GM23338 (cell line): ENCODE results near the gene ZNF148. TPM values are rescaled to one million over a fixed set of nuclear protein-coding genes. Genes with fewer than 3 reads are reported as not detected.

Experiments used
- ATAC-seq: fragments of 200-7000 bp; cut with Tn5 transposase; 3 replicates; pipeline ENCODE4 v1.9.1; 2020
- DNase-seq: peaks from one replicate; pipeline ENCODE4 v3.0.0-alpha.2; 2015; ENCODE audit warnings: low spot score
- H2AFZ ChIP-seq: fragments of 200-600 bp; sonication (generic); 2 replicates; pipeline ENCODE4 v1.8.0; 2016; ENCODE audit warnings: antibody characterized with exemption, mild to moderate bottlenecking, moderate library complexity
- H3F3A ChIP-seq: fragments of 200-600 bp; sonication (generic); replicated peaks from 2 replicates; pipeline ENCODE4 v1.8.0; 2017; ENCODE audit warnings: antibody characterized with exemption, mixed run types, low read depth
- H3K27ac ChIP-seq: fragments of 200-600 bp; sonication (generic); 2 replicates; pipeline ENCODE4 v1.6.1; 2016; ENCODE audit warnings: low read depth
- H3K27me3 ChIP-seq: fragments of 200-600 bp; sonication (generic); 2 replicates; pipeline ENCODE4 v1.8.0; 2016; ENCODE audit warnings: mild to moderate bottlenecking, mixed run types, moderate library complexity; ENCODE audit not compliant: insufficient read depth
- H3K36me3 ChIP-seq: fragments of 200-600 bp; sonication (generic); 2 replicates; pipeline ENCODE4 v1.8.0; 2016; ENCODE audit warnings: mild to moderate bottlenecking; ENCODE audit not compliant: insufficient read depth
- H3K4me1 ChIP-seq: fragments of 200-600 bp; sonication (generic); 2 replicates; pipeline ENCODE4 v1.8.0; 2016; ENCODE audit warnings: mild to moderate bottlenecking, moderate library complexity; ENCODE audit not compliant: insufficient read depth
- H3K4me2 ChIP-seq: fragments of 200-600 bp; sonication (generic); 2 replicates; pipeline ENCODE4 v1.7.1; 2017; ENCODE audit warnings: mixed run types
- H3K4me3 ChIP-seq: fragments of 200-600 bp; sonication (generic); 2 replicates; pipeline ENCODE4 v1.6.1; 2016; ENCODE audit warnings: mixed run types
- H3K79me2 ChIP-seq: fragments of 200-600 bp; sonication (generic); replicated peaks from 2 replicates; pipeline ENCODE4 v1.8.0; 2017; ENCODE audit warnings: mild to moderate bottlenecking; ENCODE audit not compliant: insufficient read depth
- H3K9me2 ChIP-seq: fragments of 200-600 bp; sonication (generic); 2 replicates; pipeline ENCODE4 v1.8.0; 2017; ENCODE audit not compliant: insufficient read depth
- H4K20me1 ChIP-seq: fragments of 200-600 bp; sonication (generic); replicated peaks from 2 replicates; pipeline ENCODE4 v1.8.0; 2017; ENCODE audit warnings: mild to moderate bottlenecking; ENCODE audit not compliant: insufficient read depth
- H3K27ac Mint-ChIP-seq: 2 replicates; pipeline ENCODE4 v1.8.0; 2020; ENCODE audit warnings: inconsistent platforms, mild to moderate bottlenecking, moderate library complexity, mixed read lengths
- H3K27me3 Mint-ChIP-seq: 3 replicates; pipeline ENCODE4 v1.8.0; 2022; ENCODE audit warnings: low read depth, mild to moderate bottlenecking, moderate library complexity, mixed read lengths, inconsistent platforms; ENCODE audit not compliant: insufficient read depth, poor library complexity
- H3K36me3 Mint-ChIP-seq: 3 replicates; pipeline ENCODE4 v1.8.0; 2021; ENCODE audit warnings: low read depth, mild to moderate bottlenecking, inconsistent platforms, moderate library complexity, mixed read lengths
- H3K4me1 Mint-ChIP-seq: 3 replicates; pipeline ENCODE4 v1.8.0; 2020; ENCODE audit warnings: mild to moderate bottlenecking, inconsistent platforms, mixed read lengths
- H3K4me3 Mint-ChIP-seq: 3 replicates; pipeline ENCODE4 v1.8.0; 2021; ENCODE audit warnings: moderate library complexity, mild to moderate bottlenecking, inconsistent platforms, mixed read lengths
- H3K9me3 Mint-ChIP-seq: 3 replicates; pipeline ENCODE4 v1.8.0; 2020; ENCODE audit warnings: moderate library complexity, mild to moderate bottlenecking, inconsistent platforms, mixed read lengths
- CREB1 ChIP-seq: fragments of 250-450 bp; sonication (Bioruptor Pico); IDR thresholded peaks from 2 replicates; pipeline ENCODE4 v1.5.0; 2020; ENCODE audit warnings: low read depth, mild to moderate bottlenecking, moderate library complexity
- CTCF ChIP-seq, 2 experiments: fragments of 200-600 bp in 1 of 2; sonication (generic) in 1 of 2; conservative IDR thresholded peaks; 2 replicates each; pipeline versions ENCODE4 v1.5.1 to v1.6.1; 2016 to 2017; ENCODE audit warnings: antibody characterized with exemption in 2 of 2, low read depth in 2 of 2, mild to moderate bottlenecking in 2 of 2, moderate library complexity in 1 of 2
- ETS1 ChIP-seq: IDR thresholded peaks from 2 replicates; pipeline ENCODE4 v1.6.1; 2016; ENCODE audit warnings: antibody characterized with exemption
- EZH2 ChIP-seq: fragments of 200-600 bp; sonication (generic); IDR thresholded peaks from one replicate; pipeline ENCODE4 v1.8.0; 2017; ENCODE audit warnings: antibody characterized with exemption, mild to moderate bottlenecking, low read depth; ENCODE audit not compliant: unreplicated experiment
- EZH2phosphoT487 ChIP-seq: fragments of 200-600 bp; sonication (generic); IDR thresholded peaks from one replicate; pipeline ENCODE4 v1.8.1; 2018; ENCODE audit warnings: antibody characterized with exemption; ENCODE audit not compliant: unreplicated experiment
- JUNB ChIP-seq: IDR thresholded peaks from one replicate; pipeline ENCODE4 v1.6.1; 2016; ENCODE audit warnings: antibody characterized with exemption; ENCODE audit not compliant: unreplicated experiment
- NANOG ChIP-seq: IDR thresholded peaks from 2 replicates; pipeline ENCODE4 v1.6.1; 2016; ENCODE audit warnings: antibody characterized with exemption, borderline replicate concordance
- POLR2AphosphoS5 ChIP-seq: IDR thresholded peaks from 2 replicates; pipeline ENCODE4 v1.6.1; 2016; ENCODE audit warnings: antibody characterized with exemption, low read depth
- REST ChIP-seq: IDR thresholded peaks from one replicate; pipeline ENCODE4 v1.6.1; 2018; ENCODE audit warnings: antibody characterized with exemption; ENCODE audit not compliant: unreplicated experiment
- STAT1 ChIP-seq: IDR thresholded peaks from one replicate; pipeline ENCODE4 v1.6.1; 2016; ENCODE audit warnings: antibody characterized with exemption; ENCODE audit not compliant: unreplicated experiment
- ZNF114 ChIP-seq: fragments of 250-450 bp; sonication (Bioruptor Pico); IDR thresholded peaks from 2 replicates; pipeline ENCODE4 v1.5.0; 2020; ENCODE audit warnings: mild to moderate bottlenecking, moderate library complexity
- ZNF331 ChIP-seq: fragments of 250-450 bp; sonication (Bioruptor Pico); IDR thresholded peaks from 2 replicates; pipeline ENCODE4 v1.5.0; 2020; ENCODE audit warnings: low read depth, mild to moderate bottlenecking, moderate library complexity
- polyA plus RNA-seq: library from polyadenylated mRNA; unstranded; fragments of >200 nt; fragmentation: Nextera tagmentation; extraction: Ambion mirVana; gene quantifications from 2 replicates; pipeline ENCODE4 v1.2.1, GENCODE V29; 2016
- total RNA-seq: library from RNA; depleted of rRNA; stranded (reverse); fragments of >200 nt; shearing (Covaris generic); gene quantifications from 2 replicates; pipeline ENCODE4 v1.2.3, GENCODE V29; 2014

The ZNF148 gene
- total and polyA plus RNA-seq, 2 experiments from 2014 or later = 13.9 to 16.9 TPM

GRCh38 chr3:125324341-125324740, 50.8 kb downstream of the ZNF148 start:
- no peak for DNase-seq
- TF ChIP-seq ETS1 = no peak
- TF ChIP-seq ZNF331 (CRISPR knock-in tag) = no peak
- TF ChIP-seq STAT1 = no peak
- no peak for TF ChIP-seq ZNF114
- no peak for TF ChIP-seq EZH2phosphoT487
- no peak for TF ChIP-seq CREB1 (CRISPR knock-in tag)
- no peak for TF ChIP-seq JUNB
- no peak for TF ChIP-seq EZH2
- no peak for TF ChIP-seq CTCF (conservative IDR thresholded peaks at IDR 0.05; ENCODE audit: low read depth in 2 of 2)
- TF ChIP-seq NANOG = no peak
- no peak for TF ChIP-seq POLR2AphosphoS5
- Mint-ChIP-seq H3K4me3 (no peak overlapping the region), H3K36me3 (no peaks in the 10 kb centered on the region), H3K27me3 (no peaks in the 10 kb centered on the region), H3K27ac (no peak overlapping the region), H3K4me1 (peaks cover 11% of the 10 kb centered on the region; the same call in 2 of the 3 replicates), H3K9me3 (no peaks in the 10 kb centered on the region)
- Histone ChIP-seq H4K20me1 (no peaks in the 10 kb centered on the region), H3K4me1 (peaks cover 4% of the 10 kb centered on the region), H3K9me2 (no peaks in the 10 kb centered on the region), H3K4me2 (no peak overlapping the region), H3K79me2 (no peaks in the 10 kb centered on the region; the same call in 1 of the 2 replicates), H3F3A (no peaks in the 10 kb centered on the region), H3K36me3 (no peaks in the 10 kb centered on the region), H3K4me3 (no peak overlapping the region), H2AFZ (no peak overlapping the region), H3K27ac (no peak overlapping the region), H3K27me3 (no peaks in the 10 kb centered on the region)
- ATAC-seq = no peak

GRCh38 chr3:125322917-125323316, 52.2 kb downstream of the ZNF148 start:
- ATAC-seq (no peak), DNase-seq (no peak)
- Mint-ChIP-seq H3K9me3 (no peaks in the 10 kb centered on the region), H3K27ac (no peak overlapping the region), H3K4me1 (peaks cover 25% of the 10 kb centered on the region; the same call in 2 of the 3 replicates), H3K36me3 (no peaks in the 10 kb centered on the region), H3K27me3 (no peaks in the 10 kb centered on the region), H3K4me3 (no peak overlapping the region)
- Histone ChIP-seq H4K20me1 (no peaks in the 10 kb centered on the region), H3K79me2 (no peaks in the 10 kb centered on the region; the same call in 1 of the 2 replicates), H3K27me3 (no peaks in the 10 kb centered on the region), H3F3A (no peaks in the 10 kb centered on the region), H3K9me2 (no peaks in the 10 kb centered on the region), H3K4me3 (no peak overlapping the region), H3K4me2 (no peak overlapping the region), H3K27ac (no peak overlapping the region), H3K4me1 (peaks cover 18% of the 10 kb centered on the region), H2AFZ (no peak overlapping the region), H3K36me3 (no peaks in the 10 kb centered on the region)
- no peak for TF ChIP-seq ETS1
- no peak for TF ChIP-seq JUNB
- TF ChIP-seq REST = no peak
- no peak for TF ChIP-seq STAT1
- no peak for TF ChIP-seq NANOG
- TF ChIP-seq EZH2phosphoT487 = no peak
